HepG2 (cell line): ENCODE results near the gene PRRT1B. TPM values are rescaled to one million over a fixed set of nuclear protein-coding genes. Genes with fewer than 3 reads are reported as not detected.

Experiments used
- ATAC-seq: fragments of 200-7000 bp; cut with Tn5 transposase; 3 replicates; pipeline ENCODE4 v1.9.1; 2020; ENCODE audit warnings: mild to moderate bottlenecking, moderate library complexity
- BruUV-seq: library from RNA; stranded (reverse); fragments of 400-500 nt; replicated peaks from 2 replicates; lab custom pipeline; 2021; lab: Mats Ljungman, UMichigan
- CTCF ChIA-PET: fragments of 300-600 bp; formaldehyde crosslinking; extraction: SDS; loops from one replicate; lab custom pipeline; 2021; ENCODE audit warnings: low total read pairs, inconsistent platforms, low intra/inter-chr PET ratio; lab: Yijun Ruan, JAX
- POLR2A ChIA-PET: fragments of 350-600 bp; sonication (Branson Sonifier 250); formaldehyde crosslinking; loops from one replicate; lab custom pipeline; 2020; ENCODE audit warnings: antibody characterized with exemption, inconsistent platforms; lab: Yijun Ruan, JAX
- DNase-seq: peaks from one replicate; pipeline ENCODE4 v3.0.0-alpha.2; 2015; ENCODE audit warnings: low spot score
- FAIRE-seq: peaks from 3 replicates; lab custom pipeline; 2011; peaks lifted over from hg19 to GRCh38; lab: Jason Lieb, UNC
- H2AFZ ChIP-seq: one replicate; pipeline ENCODE4 v1.6.1; 2011; ENCODE audit warnings: low read length, inconsistent platforms
- H3K27ac ChIP-seq: fragments of 300-600 bp; 3 replicates; pipeline ENCODE4 v1.8.0; 2011; ENCODE audit warnings: mixed run types, mild to moderate bottlenecking, mixed read lengths, low read length, inconsistent platforms; ENCODE audit not compliant: insufficient read depth; ENCODE audit errors: extremely low read length
- H3K27me3 ChIP-seq, 2 experiments: fragments of 200-600 bp in 1 of 2; 2 replicates in 1 of 2; 3 replicates in 1 of 2; pipeline versions ENCODE4 v1.6.0 to v1.8.0; 2011; ENCODE audit warnings: low read length in 2 of 2, mild to moderate bottlenecking in 2 of 2, moderate library complexity in 2 of 2, inconsistent platforms in 1 of 2; ENCODE audit not compliant: insufficient read depth in 2 of 2, control insufficient read depth in 1 of 2
- H3K36me3 ChIP-seq, 2 experiments: fragments of 200-600 bp in 1 of 2; replicated peaks in 1 of 2; 2 replicates in 1 of 2; 3 replicates in 1 of 2; pipeline versions ENCODE4 v1.5.1 to v1.8.0; 2011; ENCODE audit warnings: low read length in 2 of 2, inconsistent platforms in 1 of 2; ENCODE audit not compliant: insufficient read depth in 2 of 2, control insufficient read depth in 1 of 2
- H3K4me1 ChIP-seq: 2 replicates; pipeline ENCODE4 v1.5.1; 2012; ENCODE audit warnings: low read length, inconsistent platforms; ENCODE audit not compliant: insufficient read depth
- H3K4me2 ChIP-seq: 2 replicates; pipeline ENCODE4 v1.6.0; 2011; ENCODE audit warnings: low read depth, low read length, inconsistent platforms
- H3K4me3 ChIP-seq, 3 experiments: fragments of 200-600 bp in 1 of 3; sonication (generic), shearing (Covaris generic) in 1 of 3; replicated peaks in 1 of 3; 2 replicates each; pipeline ENCODE4 v1.5.1; 2011 to 2016; ENCODE audit warnings: low read length in 3 of 3, inconsistent platforms in 2 of 3, low read depth in 2 of 3, mild to moderate bottlenecking in 2 of 3, control low read depth in 1 of 3, mixed read lengths in 1 of 3; ENCODE audit not compliant: insufficient read depth in 1 of 3
- H3K79me2 ChIP-seq: one replicate; pipeline ENCODE4 v1.6.1; 2011; ENCODE audit warnings: low read length, inconsistent platforms; ENCODE audit not compliant: insufficient read depth
- H3K9ac ChIP-seq: 2 replicates; pipeline ENCODE4 v1.6.0; 2011; ENCODE audit warnings: mild to moderate bottlenecking, low read depth, low read length, inconsistent platforms; ENCODE audit not compliant: insufficient read depth
- H3K9me3 ChIP-seq: 2 replicates; pipeline ENCODE4 v1.5.1; 2012; ENCODE audit warnings: mild to moderate bottlenecking, low read length
- H4K20me1 ChIP-seq: 2 replicates; pipeline ENCODE4 v1.6.0; 2011; ENCODE audit warnings: inconsistent platforms, mild to moderate bottlenecking, low read length, moderate library complexity; ENCODE audit not compliant: insufficient read depth
- ATF1 ChIP-seq: IDR thresholded peaks from 2 replicates; pipeline ENCODE4 v1.6.1; 2016; ENCODE audit warnings: mild to moderate bottlenecking, control low read depth
- WGBS: methylation state at CpG from one replicate; pipeline ENCODE4 v1.1.6; 2017; ENCODE audit warnings: low lambda C conversion rate; 5-methylcytosine and 5-hydroxymethylcytosine counted together
- in situ Hi-C: cut with HindIII; loops from 2 replicates; pipeline ENCODE4 v1.10.0; 2017; ENCODE audit warnings: low pct_unique_long_range_greater_than_20kb; ENCODE audit not compliant: extremely low pct_ligation_motif_present
- intact Hi-C: fragments of 100-400 bp; cut with micrococcal nuclease; formaldehyde crosslinking; loops from one replicate; pipeline ENCODE4 v1.10.0; 2022; ENCODE audit not compliant: unreplicated experiment
- polyA plus RNA-seq, 8 experiments: library from polyadenylated mRNA; depleted of rRNA in 3 of 8; stranded (reverse) in 7 of 8; unstranded in 1 of 8; fragments of >200 nt; fragmentation: Illumina TruSeq in 4 of 8; extraction: Trizol in 4 of 8; gene quantifications; 2 replicates each; pipeline versions ENCODE4 v1.2.1 to v1.2.3, GENCODE V29; 2011 to 2016; ENCODE audit warnings: low read depth in 4 of 8, missing spikeins in 1 of 8, mixed read lengths in 1 of 8; ENCODE audit not compliant: insufficient read depth in 1 of 8
- total RNA-seq, 5 experiments: library from RNA; depleted of rRNA; stranded (reverse); fragments of >200 nt; fragmentation: Illumina TruSeq; extraction: Trizol; gene quantifications; 2 replicates each; pipeline ENCODE4 v1.2.3, GENCODE V29; 2016; ENCODE audit warnings: low read depth in 1 of 5
- TF ChIP-seq, protein P1 (sequence below): sonication (generic); formaldehyde crosslinking; IDR thresholded peaks from 2 replicates; pipeline ENCODE4 v1.8.1; 2023; ENCODE audit warnings: missing genetic modification reagents, inconsistent platforms, borderline replicate concordance
- TF ChIP-seq, protein P2 (sequence below): sonication (generic); formaldehyde crosslinking; IDR thresholded peaks from 2 replicates; pipeline ENCODE4 v1.4.0; 2020; ENCODE audit warnings: missing genetic modification reagents
- TF ChIP-seq, protein P3 (sequence below): IDR thresholded peaks from 2 replicates; pipeline ENCODE4 v1.6.1; 2016; ENCODE audit warnings: low read depth
- TF ChIP-seq, protein P4 (sequence below), 2 experiments: sonication (generic) in 1 of 2; formaldehyde crosslinking in 1 of 2; IDR thresholded peaks; 2 replicates each; pipeline versions ENCODE4 v1.5.1 to v1.6.1; 2011 to 2020; ENCODE audit warnings: borderline replicate concordance in 1 of 2, low read depth in 1 of 2, low read length in 1 of 2, mild to moderate bottlenecking in 1 of 2, missing genetic modification reagents in 1 of 2, moderate library complexity in 1 of 2

Gene PRRT1B
- total and polyA plus RNA-seq, 2 of the 13 experiments (the other 11 are each of a cell fraction or from before 2014, with no cell fraction given), result not detected

- Histone ChIP-seq H3K27me3 (no peaks in the 10 kb centered on the region; a peak in 1 of 5 replicates), H3K9me3 (no peaks in the 10 kb centered on the region), H3K4me2 (no peak overlapping the region), H3K4me3 (no peak overlapping the region), H3K36me3 (peaks cover 4 to 6% of the 10 kb centered on the region in 2 experiments; a peak in 3 of 5 replicates), H2AFZ (no peak overlapping the region), H3K27ac (no peak overlapping the region), H3K79me2 (peaks cover 2% of the 10 kb centered on the region), H3K4me1 (peaks cover 33% of the 10 kb centered on the region), H4K20me1 (no peaks in the 10 kb centered on the region), H3K9ac (no peak overlapping the region)
- TF ChIP-seq, protein P1, sequence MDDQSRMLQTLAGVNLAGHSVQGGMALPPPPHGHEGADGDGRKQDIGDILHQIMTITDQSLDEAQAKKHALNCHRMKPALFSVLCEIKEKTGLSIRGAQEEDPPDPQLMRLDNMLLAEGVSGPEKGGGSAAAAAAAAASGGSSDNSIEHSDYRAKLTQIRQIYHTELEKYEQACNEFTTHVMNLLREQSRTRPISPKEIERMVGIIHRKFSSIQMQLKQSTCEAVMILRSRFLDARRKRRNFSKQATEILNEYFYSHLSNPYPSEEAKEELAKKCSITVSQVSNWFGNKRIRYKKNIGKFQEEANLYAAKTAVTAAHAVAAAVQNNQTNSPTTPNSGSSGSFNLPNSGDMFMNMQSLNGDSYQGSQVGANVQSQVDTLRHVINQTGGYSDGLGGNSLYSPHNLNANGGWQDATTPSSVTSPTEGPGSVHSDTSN (CRISPR knock-in tag), result no peak
- in situ Hi-C loops, result no loop called here
- ChIA-PET CTCF (no interaction called here), POLR2A (no interaction called here)
- intact Hi-C loops, result no loop called here
- no peak for FAIRE-seq
- DNase-seq, result no peak
- ATAC-seq, result no peak
- no TSS peak for BruUV-seq
- 96% methylated on average over 8 of the region's 8 CpGs for WGBS
Observed at GRCh38 chr9:131505012-131505411, 40.3 kb upstream of the PRRT1B start.

DNA sequence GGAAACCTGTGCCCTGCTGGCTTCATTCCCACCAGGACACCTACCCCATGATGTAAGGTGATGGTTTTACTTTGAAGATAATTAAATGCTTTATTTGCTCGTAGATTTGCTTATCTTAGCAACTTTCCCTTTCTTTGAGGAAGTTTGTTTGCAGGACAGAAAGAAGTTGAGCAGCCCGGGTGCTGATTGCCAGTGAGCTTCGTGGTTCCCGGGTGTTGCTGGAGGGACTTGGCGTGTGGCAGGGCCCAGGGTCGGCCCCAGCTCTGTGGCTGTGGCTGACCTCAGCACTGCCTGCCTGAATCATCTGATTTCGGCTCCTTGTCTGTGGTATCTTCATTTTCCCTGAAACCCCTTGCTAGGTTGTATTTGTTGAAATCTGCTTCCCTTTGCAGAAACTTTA lies 33.9 kb upstream of the PRRT1B start:
- BruUV-seq, result no TSS peak
- ChIA-PET POLR2A (no interaction called here), CTCF (no interaction called here)
- no peaks in the 10 kb centered on the region for H3K9me3 ChIP-seq
- intact Hi-C loops, result no loop called here
- no peak overlapping the region for H3K9ac ChIP-seq
- H3K27me3 ChIP-seq, result no peaks in the 10 kb centered on the region
- peaks cover 7% of the 10 kb centered on the region for H3K4me1 ChIP-seq
- H3K79me2 ChIP-seq, result no peaks in the 10 kb centered on the region
- no peak overlapping the region for H3K4me3 ChIP-seq
- no peak for DNase-seq
- H2AFZ ChIP-seq, result no peak overlapping the region
- no peak for FAIRE-seq
- in situ Hi-C loops, result no loop called here
- H3K4me2 ChIP-seq, result no peak overlapping the region
- H3K27ac ChIP-seq, result no peak overlapping the region
- 75% methylated on average over 6 of the region's 7 CpGs for WGBS
- no peaks in the 10 kb centered on the region for H4K20me1 ChIP-seq
- H3K36me3 ChIP-seq, result peaks cover 16 to 47% of the 10 kb centered on the region in 2 experiments
- no peak for ATAC-seq
- TF ChIP-seq ATF1, result no peak
- TF ChIP-seq, protein P2, sequence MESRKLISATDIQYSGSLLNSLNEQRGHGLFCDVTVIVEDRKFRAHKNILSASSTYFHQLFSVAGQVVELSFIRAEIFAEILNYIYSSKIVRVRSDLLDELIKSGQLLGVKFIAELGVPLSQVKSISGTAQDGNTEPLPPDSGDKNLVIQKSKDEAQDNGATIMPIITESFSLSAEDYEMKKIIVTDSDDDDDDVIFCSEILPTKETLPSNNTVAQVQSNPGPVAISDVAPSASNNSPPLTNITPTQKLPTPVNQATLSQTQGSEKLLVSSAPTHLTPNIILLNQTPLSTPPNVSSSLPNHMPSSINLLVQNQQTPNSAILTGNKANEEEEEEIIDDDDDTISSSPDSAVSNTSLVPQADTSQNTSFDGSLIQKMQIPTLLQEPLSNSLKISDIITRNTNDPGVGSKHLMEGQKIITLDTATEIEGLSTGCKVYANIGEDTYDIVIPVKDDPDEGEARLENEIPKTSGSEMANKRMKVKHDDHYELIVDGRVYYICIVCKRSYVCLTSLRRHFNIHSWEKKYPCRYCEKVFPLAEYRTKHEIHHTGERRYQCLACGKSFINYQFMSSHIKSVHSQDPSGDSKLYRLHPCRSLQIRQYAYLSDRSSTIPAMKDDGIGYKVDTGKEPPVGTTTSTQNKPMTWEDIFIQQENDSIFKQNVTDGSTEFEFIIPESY, result no peak
- TF ChIP-seq, protein P3, sequence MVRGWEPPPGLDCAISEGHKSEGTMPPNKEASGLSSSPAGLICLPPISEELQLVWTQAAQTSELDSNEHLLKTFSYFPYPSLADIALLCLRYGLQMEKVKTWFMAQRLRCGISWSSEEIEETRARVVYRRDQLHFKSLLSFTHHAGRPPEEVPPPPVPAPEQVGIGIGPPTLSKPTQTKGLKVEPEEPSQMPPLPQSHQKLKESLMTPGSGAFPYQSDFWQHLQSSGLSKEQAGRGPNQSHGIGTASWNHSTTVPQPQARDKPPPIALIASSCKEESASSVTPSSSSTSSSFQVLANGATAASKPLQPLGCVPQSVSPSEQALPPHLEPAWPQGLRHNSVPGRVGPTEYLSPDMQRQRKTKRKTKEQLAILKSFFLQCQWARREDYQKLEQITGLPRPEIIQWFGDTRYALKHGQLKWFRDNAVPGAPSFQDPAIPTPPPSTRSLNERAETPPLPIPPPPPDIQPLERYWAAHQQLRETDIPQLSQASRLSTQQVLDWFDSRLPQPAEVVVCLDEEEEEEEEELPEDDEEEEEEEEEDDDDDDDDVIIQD (CRISPR knock-in tag), result no peak
- TF ChIP-seq, protein P4, sequence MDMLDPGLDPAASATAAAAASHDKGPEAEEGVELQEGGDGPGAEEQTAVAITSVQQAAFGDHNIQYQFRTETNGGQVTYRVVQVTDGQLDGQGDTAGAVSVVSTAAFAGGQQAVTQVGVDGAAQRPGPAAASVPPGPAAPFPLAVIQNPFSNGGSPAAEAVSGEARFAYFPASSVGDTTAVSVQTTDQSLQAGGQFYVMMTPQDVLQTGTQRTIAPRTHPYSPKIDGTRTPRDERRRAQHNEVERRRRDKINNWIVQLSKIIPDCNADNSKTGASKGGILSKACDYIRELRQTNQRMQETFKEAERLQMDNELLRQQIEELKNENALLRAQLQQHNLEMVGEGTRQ (IDR thresholded peaks at IDR 0.05; ENCODE audit: low read depth, low read length), result no peak
- TF ChIP-seq, protein P4 (CRISPR knock-in tag; IDR thresholded peaks at IDR 0.05; ENCODE audit: borderline replicate concordance), result no peak
